Measurements from ENCODE around the gene CDH22.

CDH22 gene

DNA sequence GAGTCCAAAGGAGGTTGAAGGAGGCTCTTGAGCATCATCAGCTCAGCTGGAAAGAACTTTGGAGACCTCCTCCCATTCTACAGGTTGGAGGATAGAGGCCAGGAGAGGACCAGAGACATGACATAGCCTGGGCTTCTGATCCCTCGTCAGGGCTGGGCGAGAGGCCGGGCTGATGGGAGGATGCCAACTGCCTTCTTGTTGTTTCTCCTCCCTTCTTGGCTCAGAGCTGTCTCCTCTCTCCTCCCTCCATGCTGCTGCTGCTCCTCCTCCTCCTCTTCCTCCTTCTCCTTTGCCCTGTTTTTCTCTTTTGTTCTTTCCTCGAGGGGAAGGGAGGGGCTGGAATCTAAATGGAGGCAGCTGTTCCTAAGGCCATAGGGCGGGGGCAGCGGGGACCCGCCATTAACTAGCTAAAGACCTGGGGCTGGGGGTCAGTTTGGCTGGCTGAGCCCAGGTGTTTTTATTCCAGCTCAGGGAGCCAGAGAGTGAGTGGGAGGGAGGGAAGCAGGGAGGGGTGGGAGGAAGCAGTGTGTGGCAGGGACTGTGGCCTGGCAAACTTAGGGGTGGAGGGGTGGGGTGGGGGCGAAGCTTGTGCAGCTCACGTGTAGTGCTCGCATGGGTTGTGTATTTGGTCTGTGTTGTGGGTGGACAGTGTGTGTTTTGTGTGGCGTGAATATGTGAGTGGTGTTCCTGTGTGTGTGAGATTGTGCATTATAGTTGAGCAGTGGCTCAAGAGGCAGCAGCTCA lies 105.4 kb downstream of the CDH22 start:
- H3K36me3 ChIP-seq (replicated peaks in 1 of 2; ENCODE audit: control insufficient read depth in 2 of 2, insufficient read depth in 2 of 2, low read length in 2 of 2), result no peaks in the 10 kb centered on the region
- H2BK12ac ChIP-seq (ENCODE audit: low read length), result no peak overlapping the region
- no peak overlapping the region for H3K4me2 ChIP-seq (ENCODE audit: insufficient read depth, low read length, poor library complexity, severe bottlenecking)
- H2BK15ac ChIP-seq (ENCODE audit: low read length), result no peak overlapping the region
- no CpG with 5 or more reads among the region's 11 CpGs for WGBS, 2 donors (ENCODE audit: extremely low coverage in 2 of 2, insufficient read length in 2 of 2, insufficient replicate concordance in 1 of 2)
- H2AK5ac ChIP-seq (ENCODE audit: low read depth, low read length), result no peak overlapping the region
- no peak overlapping the region for H3K4ac ChIP-seq (ENCODE audit: low read length)
- H4K91ac ChIP-seq (ENCODE audit: low read depth, low read length, poor library complexity), result no peak overlapping the region
- no peak overlapping the region for H3K9ac ChIP-seq (ENCODE audit: low read depth, low read length, poor library complexity)
- H4K8ac ChIP-seq (ENCODE audit: low read depth, low read length), result no peak overlapping the region
- no peak overlapping the region for H2BK120ac ChIP-seq (ENCODE audit: low read depth, low read length)
- H2AFZ ChIP-seq (ENCODE audit: low read length), result no peak overlapping the region
- H3K14ac ChIP-seq (ENCODE audit: low read length), result no peak overlapping the region
- no peaks in the 10 kb centered on the region for H3K9me3 ChIP-seq (replicated peaks in 1 of 2; ENCODE audit: control insufficient read depth in 2 of 2, insufficient read depth in 1 of 2, low read depth in 1 of 2, low read length in 2 of 2)
- peaks cover 0 to 26% of the 10 kb centered on the region in 2 donors for H3K4me1 ChIP-seq (ENCODE audit: control insufficient read depth in 2 of 2, insufficient read depth in 1 of 2, low read depth in 1 of 2, low read length in 2 of 2)
- H3K27me3 ChIP-seq (ENCODE audit: control insufficient read depth in 3 of 3, insufficient read depth in 3 of 3, low read depth in 1 of 3, low read length in 3 of 3), result peaks cover 0 to 26% (median 0%) of the 10 kb centered on the region in 3 experiments
- H3K4me3 ChIP-seq (ENCODE audit: low read length in 2 of 2), result no peak overlapping the region
- DNase-seq (ENCODE audit: low spot score), result no peak
- H2BK5ac ChIP-seq (ENCODE audit: low read length), result no peak overlapping the region
- no peaks in the 10 kb centered on the region for H3K79me1 ChIP-seq (ENCODE audit: low read depth, low read length)
- H3K23ac ChIP-seq (ENCODE audit: low read depth, low read length, poor library complexity), result no peak overlapping the region
- H3K18ac ChIP-seq (ENCODE audit: low read length), result peak overlapping the region; percentile 79
- H3K27ac ChIP-seq (replicated peaks; ENCODE audit: low read length), result no peak overlapping the region

DNA sequence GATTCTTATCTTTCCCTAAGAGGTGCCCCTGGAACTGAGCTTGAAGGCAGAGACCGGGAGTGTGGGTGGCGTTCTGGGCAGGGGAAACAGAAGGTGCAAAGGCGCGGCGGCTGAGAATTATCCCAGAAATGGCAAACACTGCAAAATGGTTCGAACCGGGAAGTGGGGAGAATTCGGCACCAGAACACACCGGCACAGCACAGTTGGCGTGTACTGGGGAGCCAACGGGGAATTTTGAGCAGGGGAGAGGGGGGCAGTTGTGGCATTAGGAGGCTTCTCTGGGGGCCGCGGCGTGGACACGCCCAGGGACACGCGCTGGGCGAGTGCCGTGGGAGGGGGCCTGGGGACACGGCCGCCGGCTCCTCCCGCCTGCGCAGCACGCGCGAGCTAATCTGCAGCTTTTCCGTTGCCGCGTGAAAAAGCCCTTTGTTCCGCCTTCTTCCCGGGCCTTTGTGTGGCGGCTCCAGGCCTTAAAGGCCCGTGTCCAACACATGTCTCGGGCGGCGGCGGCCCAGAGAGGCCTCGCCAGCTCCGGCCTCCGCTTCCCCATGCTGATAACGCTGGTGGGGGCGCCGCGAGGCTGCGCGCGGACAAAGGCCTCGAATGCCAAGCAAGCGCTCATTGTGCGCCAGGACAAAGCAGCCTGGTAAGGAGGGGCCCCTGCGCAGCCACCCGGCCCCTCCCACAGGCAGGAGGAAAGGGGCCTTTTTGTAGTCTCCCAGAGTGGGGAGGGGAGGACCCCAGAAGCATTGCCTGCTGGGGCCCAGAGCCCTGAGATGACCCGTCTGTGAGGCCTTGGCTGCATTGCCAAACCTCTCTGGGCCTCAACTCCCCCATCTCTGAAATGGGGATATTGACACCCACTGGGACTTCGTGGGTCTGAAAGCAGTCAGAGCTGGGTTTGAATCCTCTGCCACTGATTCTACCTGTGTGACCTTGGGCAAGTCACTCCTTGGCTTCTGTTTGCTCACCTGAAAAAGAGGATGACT lies 107.4 kb downstream of the CDH22 start:
- Histone ChIP-seq H2BK15ac (ENCODE audit: low read length) (no peak overlapping the region), H2AK5ac (ENCODE audit: low read depth, low read length) (no peak overlapping the region), H3K9me3 (replicated peaks in 1 of 2; ENCODE audit: control insufficient read depth in 2 of 2, insufficient read depth in 1 of 2, low read depth in 1 of 2, low read length in 2 of 2) (no peaks in the 10 kb centered on the region), H3K14ac (ENCODE audit: low read length) (no peak overlapping the region), H3K27ac (replicated peaks; ENCODE audit: low read length) (peak overlapping the region; percentile 52), H3K18ac (ENCODE audit: low read length) (peak overlapping the region; percentile 31), H2BK120ac (ENCODE audit: low read depth, low read length) (no peak overlapping the region), H2BK12ac (ENCODE audit: low read length) (no peak overlapping the region), H3K4me3 (ENCODE audit: low read length in 2 of 2) (no peak overlapping the region), H3K36me3 (replicated peaks in 1 of 2; ENCODE audit: control insufficient read depth in 2 of 2, insufficient read depth in 2 of 2, low read length in 2 of 2) (no peaks in the 10 kb centered on the region), H3K9ac (ENCODE audit: low read depth, low read length, poor library complexity) (no peak overlapping the region), H3K4ac (ENCODE audit: low read length) (no peak overlapping the region), H3K27me3 (ENCODE audit: control insufficient read depth in 3 of 3, insufficient read depth in 3 of 3, low read depth in 1 of 3, low read length in 3 of 3) (peaks cover 0 to 16% (median 0%) of the 10 kb centered on the region in 3 experiments), H4K91ac (ENCODE audit: low read depth, low read length, poor library complexity) (no peak overlapping the region), H2AFZ (ENCODE audit: low read length) (no peak overlapping the region), H3K79me1 (ENCODE audit: low read depth, low read length) (no peaks in the 10 kb centered on the region), H3K23ac (ENCODE audit: low read depth, low read length, poor library complexity) (no peak overlapping the region), H4K8ac (ENCODE audit: low read depth, low read length) (no peak overlapping the region), H3K4me2 (ENCODE audit: insufficient read depth, low read length, poor library complexity, severe bottlenecking) (no peak overlapping the region), H2BK5ac (ENCODE audit: low read length) (no peak overlapping the region), H3K4me1 (ENCODE audit: control insufficient read depth in 2 of 2, insufficient read depth in 1 of 2, low read depth in 1 of 2, low read length in 2 of 2) (peaks cover 0 to 31% of the 10 kb centered on the region in 2 donors)
- no CpG with 5 or more reads among the region's 55 CpGs for WGBS, 2 donors (ENCODE audit: extremely low coverage in 2 of 2, insufficient read length in 2 of 2, insufficient replicate concordance in 1 of 2)
- DNase-seq (ENCODE audit: low spot score), result no peak

DNA sequence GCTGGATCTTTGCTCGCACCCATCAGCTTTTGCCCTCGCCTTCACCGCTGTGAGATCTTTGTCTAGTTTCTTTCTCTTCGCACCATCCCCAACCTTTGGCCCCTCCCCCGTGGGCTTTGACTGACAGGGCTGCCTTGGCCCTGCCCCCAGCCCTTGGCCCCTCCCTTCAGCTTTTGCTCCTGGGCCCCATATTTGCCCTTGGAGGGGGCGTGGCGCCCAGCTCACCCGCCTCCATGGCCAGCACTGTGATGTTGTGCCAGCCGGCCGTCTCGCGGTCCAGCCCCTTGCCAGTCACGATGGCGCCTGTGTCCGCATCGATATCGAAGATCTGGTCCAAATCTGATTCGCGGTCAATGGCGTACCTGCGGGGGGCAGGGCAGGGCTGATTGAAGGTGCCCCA lies 109.1 kb downstream of the CDH22 start:
- H2AK5ac ChIP-seq (ENCODE audit: low read depth, low read length), result peak overlapping the region; percentile 92
- H3K4ac ChIP-seq (ENCODE audit: low read length), result no peak overlapping the region
- H3K27me3 ChIP-seq (ENCODE audit: control insufficient read depth in 3 of 3, insufficient read depth in 3 of 3, low read depth in 1 of 3, low read length in 3 of 3), result peaks cover 0 to 7% (median 0%) of the 10 kb centered on the region in 3 experiments
- peak overlapping the region; percentile 15 for H3K14ac ChIP-seq (ENCODE audit: low read length)
- no peak overlapping the region for H4K8ac ChIP-seq (ENCODE audit: low read depth, low read length)
- H3K9me3 ChIP-seq (replicated peaks in 1 of 2; ENCODE audit: control insufficient read depth in 2 of 2, insufficient read depth in 1 of 2, low read depth in 1 of 2, low read length in 2 of 2), result no peaks in the 10 kb centered on the region
- no peaks in the 10 kb centered on the region for H3K79me1 ChIP-seq (ENCODE audit: low read depth, low read length)
- peaks cover 0 to 30% of the 10 kb centered on the region in 2 donors for H3K4me1 ChIP-seq (ENCODE audit: control insufficient read depth in 2 of 2, insufficient read depth in 1 of 2, low read depth in 1 of 2, low read length in 2 of 2)
- H2BK120ac ChIP-seq (ENCODE audit: low read depth, low read length), result no peak overlapping the region
- peak overlapping the region; percentile 55 for H3K4me2 ChIP-seq (ENCODE audit: insufficient read depth, low read length, poor library complexity, severe bottlenecking)
- DNase-seq (ENCODE audit: low spot score), result peak; percentile 43
- no peak overlapping the region for H3K27ac ChIP-seq (replicated peaks; ENCODE audit: low read length)
- no peak overlapping the region for H2AFZ ChIP-seq (ENCODE audit: low read length)
- H2BK15ac ChIP-seq (ENCODE audit: low read length), result peak overlapping the region; percentile 50
- H4K91ac ChIP-seq (ENCODE audit: low read depth, low read length, poor library complexity), result no peak overlapping the region
- no CpG with 5 or more reads among the region's 21 CpGs for WGBS, 2 donors (ENCODE audit: extremely low coverage in 2 of 2, insufficient read length in 2 of 2, insufficient replicate concordance in 1 of 2)
- peak overlapping the region; percentile 74 for H3K18ac ChIP-seq (ENCODE audit: low read length)
- H3K9ac ChIP-seq (ENCODE audit: low read depth, low read length, poor library complexity), result peak overlapping the region; percentile 53
- H2BK5ac ChIP-seq (ENCODE audit: low read length), result peak overlapping the region; percentile 14
- peak overlapping the region in 1 of 2 donors; percentile 5 for H3K4me3 ChIP-seq (ENCODE audit: low read length in 2 of 2)
- H2BK12ac ChIP-seq (ENCODE audit: low read length), result no peak overlapping the region
- H3K36me3 ChIP-seq (replicated peaks in 1 of 2; ENCODE audit: control insufficient read depth in 2 of 2, insufficient read depth in 2 of 2, low read length in 2 of 2), result no peaks in the 10 kb centered on the region
- peak overlapping the region; percentile 77 for H3K23ac ChIP-seq (ENCODE audit: low read depth, low read length, poor library complexity)

DNA sequence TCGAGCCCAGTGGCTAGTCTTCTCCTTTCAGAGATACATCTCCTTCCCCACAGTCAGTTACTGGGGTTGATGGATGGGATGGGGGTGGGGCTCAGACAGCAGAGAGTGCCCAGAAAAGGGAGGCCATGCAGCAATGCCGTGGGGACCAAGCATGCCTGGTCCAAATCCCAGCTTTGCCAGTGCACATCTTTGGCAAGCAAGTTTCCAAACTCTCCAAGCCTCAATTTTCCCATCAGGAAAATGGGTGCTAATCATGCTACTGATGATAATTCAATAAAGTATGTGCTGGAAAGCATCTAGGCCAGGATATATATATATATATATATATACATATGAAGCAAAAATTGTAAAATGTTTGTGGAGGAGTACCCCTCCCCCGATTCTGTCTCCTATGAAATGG lies 111.3 kb downstream of the CDH22 start:
- Histone ChIP-seq H3K27ac (replicated peaks; ENCODE audit: low read length) (no peak overlapping the region), H3K27me3 (ENCODE audit: control insufficient read depth in 3 of 3, insufficient read depth in 3 of 3, low read depth in 1 of 3, low read length in 3 of 3) (peaks cover 0 to 4% (median 0%) of the 10 kb centered on the region in 3 experiments), H2BK120ac (ENCODE audit: low read depth, low read length) (no peak overlapping the region), H3K23ac (ENCODE audit: low read depth, low read length, poor library complexity) (no peak overlapping the region), H2BK12ac (ENCODE audit: low read length) (no peak overlapping the region), H3K79me1 (ENCODE audit: low read depth, low read length) (no peaks in the 10 kb centered on the region), H3K36me3 (replicated peaks in 1 of 2; ENCODE audit: control insufficient read depth in 2 of 2, insufficient read depth in 2 of 2, low read length in 2 of 2) (no peaks in the 10 kb centered on the region), H3K4ac (ENCODE audit: low read length) (no peak overlapping the region), H2BK5ac (ENCODE audit: low read length) (no peak overlapping the region), H4K91ac (ENCODE audit: low read depth, low read length, poor library complexity) (no peak overlapping the region), H3K14ac (ENCODE audit: low read length) (no peak overlapping the region), H4K8ac (ENCODE audit: low read depth, low read length) (no peak overlapping the region), H3K4me1 (ENCODE audit: control insufficient read depth in 2 of 2, insufficient read depth in 1 of 2, low read depth in 1 of 2, low read length in 2 of 2) (peaks cover 0 to 23% of the 10 kb centered on the region in 2 donors), H3K4me2 (ENCODE audit: insufficient read depth, low read length, poor library complexity, severe bottlenecking) (no peak overlapping the region), H3K9me3 (replicated peaks in 1 of 2; ENCODE audit: control insufficient read depth in 2 of 2, insufficient read depth in 1 of 2, low read depth in 1 of 2, low read length in 2 of 2) (no peaks in the 10 kb centered on the region), H2AK5ac (ENCODE audit: low read depth, low read length) (no peak overlapping the region), H3K4me3 (ENCODE audit: low read length in 2 of 2) (no peak overlapping the region), H3K9ac (ENCODE audit: low read depth, low read length, poor library complexity) (no peak overlapping the region), H3K18ac (ENCODE audit: low read length) (peak overlapping the region; percentile 44), H2BK15ac (ENCODE audit: low read length) (no peak overlapping the region), H2AFZ (ENCODE audit: low read length) (no peak overlapping the region)
- no peak for DNase-seq (ENCODE audit: low spot score)
- no CpG with 5 or more reads among the region's 3 CpGs for WGBS, 2 donors (ENCODE audit: extremely low coverage in 2 of 2, insufficient read length in 2 of 2, insufficient replicate concordance in 1 of 2)

Measured in neuronal stem cell (in vitro differentiated cells).